CD4-positive, CD25-positive, alpha-beta regulatory T cell (primary cell): ENCODE measurements around the gene LIF. TPM values are rescaled to one million over a fixed set of nuclear protein-coding genes. Genes with fewer than 3 reads are reported as not detected.
"Not testable (repeated sequence)": the region's sequence is repeated elsewhere in the genome, so short reads cannot be mapped to it uniquely, and the experiment has no call there.

Experiments used
- ATAC-seq, 2 donors: fragments of 150-1000 bp; cut with Tn5 transposase; one replicate each; pipeline ENCODE4 v1.10.0; 2021; ENCODE audit warnings: low read depth in 2 of 2, moderate number of reproducible peaks in 2 of 2, moderate library complexity in 1 of 2
- DNase-seq, 3 donors: peaks; one replicate each; pipeline versions ENCODE4 v3.0.0 to v3.0.0-alpha.2; 2012 to 2022; ENCODE audit warnings: mixed read lengths in 1 of 3
- H3K27ac ChIP-seq: one replicate; pipeline ENCODE4 v1.7.0; 2013; ENCODE audit warnings: mild to moderate bottlenecking, low read length; ENCODE audit not compliant: insufficient read depth, poor library complexity, severe bottlenecking
- H3K27me3 ChIP-seq: one replicate; pipeline ENCODE4 v1.7.0; 2013; ENCODE audit warnings: low read length; ENCODE audit not compliant: control insufficient read depth, insufficient read depth
- H3K36me3 ChIP-seq: one replicate; pipeline ENCODE4 v1.7.0; 2013; ENCODE audit warnings: mild to moderate bottlenecking, low read length, moderate library complexity; ENCODE audit not compliant: control insufficient read depth, insufficient read depth
- H3K4me1 ChIP-seq: 2 replicates; pipeline ENCODE4 v1.7.0; 2013; ENCODE audit warnings: mild to moderate bottlenecking, low read length; ENCODE audit not compliant: insufficient read depth, control insufficient read depth, poor library complexity, severe bottlenecking
- H3K4me3 ChIP-seq: one replicate; pipeline ENCODE4 v1.7.0; 2013; ENCODE audit warnings: low read depth, mild to moderate bottlenecking, low read length, moderate library complexity
- H3K9me3 ChIP-seq, 2 experiments: 1 replicate in 1 of 2; 2 replicates in 1 of 2; pipeline ENCODE4 v1.7.0; 2013; ENCODE audit warnings: low read length in 2 of 2, mild to moderate bottlenecking in 1 of 2, moderate library complexity in 1 of 2; ENCODE audit not compliant: control insufficient read depth in 2 of 2
- H3K27ac Mint-ChIP-seq, 3 donors: one replicate each; pipeline ENCODE4 v1.8.0; 2020 to 2022; ENCODE audit warnings: mild to moderate bottlenecking in 3 of 3, mixed read lengths in 3 of 3, moderate library complexity in 2 of 3
- H3K27me3 Mint-ChIP-seq: one replicate; pipeline ENCODE4 v1.8.0; 2022; ENCODE audit warnings: mild to moderate bottlenecking, mixed read lengths
- H3K36me3 Mint-ChIP-seq: one replicate; pipeline ENCODE4 v1.8.0; 2020; ENCODE audit warnings: mixed read lengths
- H3K4me1 Mint-ChIP-seq, 4 donors: one replicate each; pipeline ENCODE4 v1.8.0; 2020 to 2022; ENCODE audit warnings: mixed read lengths in 4 of 4, mild to moderate bottlenecking in 1 of 4
- H3K4me3 Mint-ChIP-seq, 4 donors: one replicate each; pipeline ENCODE4 v1.8.0; 2020 to 2022; ENCODE audit warnings: mild to moderate bottlenecking in 4 of 4, mixed read lengths in 4 of 4, moderate library complexity in 3 of 4
- H3K9me3 Mint-ChIP-seq, 7 donors: one replicate each; pipeline ENCODE4 v1.8.0; 2020 to 2022; ENCODE audit warnings: mixed read lengths in 7 of 7, mild to moderate bottlenecking in 3 of 7, moderate library complexity in 2 of 7
- polyA plus RNA-seq, 4 donors: library from polyadenylated mRNA; unstranded; fragments of 300-500 nt; fragmentation: Illumina TruSeq; gene quantifications; one replicate each; pipeline ENCODE4 v1.2.3, GENCODE V29; 2021
- total RNA-seq: library from RNA; stranded (reverse); gene quantifications from one replicate; pipeline ENCODE4 v1.2.3, GENCODE V29; 2022

The LIF gene
- total and polyA plus RNA-seq, 5 donors from 2014 or later = 0.96 TPM; not detected in 4

- Histone ChIP-seq H3K27me3 (no peaks in the 10 kb centered on the region), H3K4me3 (no peak overlapping the region), H3K4me1 (peaks cover 30% of the 10 kb centered on the region), H3K36me3 (no peaks in the 10 kb centered on the region), H3K27ac (no peak overlapping the region), H3K9me3 (no peaks in the 10 kb centered on the region)
- H3K4me3 Mint-ChIP-seq = no peak overlapping the region
- DNase-seq = no peak
- H3K9me3 Mint-ChIP-seq = no peaks in the 10 kb centered on the region
- peak overlapping the region in 2 of 3 donors; percentile 40 to 86 for H3K27ac Mint-ChIP-seq
- H3K36me3 Mint-ChIP-seq = no peaks in the 10 kb centered on the region
- H3K4me1 Mint-ChIP-seq = peaks cover 10 to 47% (median 31%) of the 10 kb centered on the region in 4 donors
- ATAC-seq = no peak
- H3K27me3 Mint-ChIP-seq = peaks cover 8% of the 10 kb centered on the region
Measured at GRCh38 chr22:30217698-30218560, 28.6 kb downstream of the LIF start.

GRCh38 chr22:30216710-30217109, 29.8 kb downstream of the LIF start:
- Mint-ChIP-seq H3K36me3 (no peaks in the 10 kb centered on the region), H3K4me3 (no peak overlapping the region), H3K27ac (peak overlapping the region in 1 of 3 donors; percentile 11), H3K4me1 (peaks cover 13 to 39% (median 23%) of the 10 kb centered on the region in 4 donors), H3K27me3 (peaks cover 8% of the 10 kb centered on the region), H3K9me3 (no peaks in the 10 kb centered on the region)
- no peak for DNase-seq
- Histone ChIP-seq H3K4me1 (peaks cover 28% of the 10 kb centered on the region), H3K4me3 (no peak overlapping the region), H3K27me3 (no peaks in the 10 kb centered on the region), H3K36me3 (no peaks in the 10 kb centered on the region), H3K27ac (no peak overlapping the region), H3K9me3 (no peaks in the 10 kb centered on the region)
- ATAC-seq = no peak

DNA sequence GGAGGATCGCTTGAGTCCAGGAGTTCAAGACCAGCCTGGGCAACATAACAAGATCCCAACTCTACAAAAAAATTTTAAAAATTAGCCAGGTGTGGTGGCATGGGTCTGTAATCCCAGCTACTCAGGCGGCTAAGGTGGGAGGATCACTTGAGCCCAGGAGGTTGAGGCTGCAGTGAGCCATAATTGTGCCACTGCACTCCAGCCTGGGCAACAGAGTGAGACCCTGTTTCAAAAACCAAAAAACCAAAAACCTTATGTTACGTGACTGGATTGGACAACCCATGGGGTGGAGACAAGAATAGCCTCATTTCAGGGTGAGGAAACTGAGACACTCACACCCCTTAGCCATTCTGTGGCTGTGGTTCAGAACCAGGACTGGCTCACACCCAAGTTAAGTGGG, 30.3 kb downstream of the LIF start:
- H3K9me3 Mint-ChIP-seq, H3K27ac ChIP-seq, H3K27me3 Mint-ChIP-seq, H3K27me3 ChIP-seq, H3K9me3 ChIP-seq, DNase-seq, H3K36me3 Mint-ChIP-seq, H3K4me3 Mint-ChIP-seq, ATAC-seq, H3K4me3 ChIP-seq, H3K36me3 ChIP-seq: not testable (repeated sequence)
- peaks cover 23% of the 10 kb centered on the region for H3K4me1 ChIP-seq
- peaks cover 8 to 35% (median 19%) of the 10 kb centered on the region in 4 donors for H3K4me1 Mint-ChIP-seq
- H3K27ac Mint-ChIP-seq = peak overlapping the region in 1 of 3 donors; percentile 11

GRCh38 chr22:30214703-30215407, 31.7 kb downstream of the LIF start:
- Histone ChIP-seq H3K4me3 (no peak overlapping the region), H3K36me3 (no peaks in the 10 kb centered on the region), H3K9me3 (no peaks in the 10 kb centered on the region), H3K4me1 (peaks cover 9% of the 10 kb centered on the region), H3K27me3 (no peaks in the 10 kb centered on the region), H3K27ac (no peak overlapping the region)
- Mint-ChIP-seq H3K4me3 (peak overlapping the region in 1 of 4 donors; percentile 18), H3K27me3 (peaks cover 8% of the 10 kb centered on the region), H3K36me3 (no peaks in the 10 kb centered on the region), H3K27ac (peak overlapping the region in 1 of 3 donors; percentile 93), H3K4me1 (peaks cover 2 to 21% (median 8%) of the 10 kb centered on the region in 4 donors), H3K9me3 (no peaks in the 10 kb centered on the region)
- no peak for ATAC-seq
- DNase-seq = no peak

DNA sequence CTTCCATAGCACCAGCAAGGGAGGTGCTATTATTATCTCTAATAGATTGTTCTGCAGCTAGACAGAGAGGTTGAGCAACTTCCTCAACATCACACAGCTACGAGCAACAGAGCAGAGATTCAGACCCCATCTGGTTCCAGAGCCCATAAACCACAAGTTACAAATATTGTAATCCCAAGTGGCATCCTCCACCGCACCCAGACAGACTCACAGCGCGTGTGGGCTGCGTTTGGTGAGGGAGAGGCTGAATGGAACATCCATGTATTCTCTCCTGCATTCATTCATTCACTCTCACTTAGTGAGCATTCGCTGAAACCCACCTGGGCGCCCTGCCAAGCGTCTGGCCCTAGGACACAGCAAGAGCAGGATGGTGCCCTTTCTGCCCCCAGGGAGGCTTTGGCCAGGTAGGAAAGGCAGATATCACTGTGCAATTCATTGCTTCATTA, 33.5 kb downstream of the LIF start:
- no peak for DNase-seq
- Mint-ChIP-seq H3K4me1 (peaks cover 0 to 21% (median 4%) of the 10 kb centered on the region in 4 donors), H3K27ac (peak overlapping the region in 2 of 3 donors; percentile 44 to 85), H3K27me3 (peaks cover 8% of the 10 kb centered on the region), H3K4me3 (no peak overlapping the region), H3K36me3 (no peaks in the 10 kb centered on the region), H3K9me3 (no peaks in the 10 kb centered on the region)
- Histone ChIP-seq H3K27me3 (no peaks in the 10 kb centered on the region), H3K36me3 (no peaks in the 10 kb centered on the region), H3K9me3 (no peaks in the 10 kb centered on the region), H3K4me3 (no peak overlapping the region), H3K27ac (no peak overlapping the region), H3K4me1 (no peaks in the 10 kb centered on the region)
- no peak for ATAC-seq

GRCh38 chr22:30212363-30212995, 34.1 kb downstream of the LIF start:
- no peaks in the 10 kb centered on the region for H3K36me3 Mint-ChIP-seq
- ATAC-seq (no peak), DNase-seq (no peak)
- Histone ChIP-seq H3K4me1 (no peaks in the 10 kb centered on the region), H3K27ac (no peak overlapping the region), H3K36me3 (no peaks in the 10 kb centered on the region), H3K27me3 (no peaks in the 10 kb centered on the region), H3K4me3 (no peak overlapping the region), H3K9me3 (no peaks in the 10 kb centered on the region)
- H3K27me3 Mint-ChIP-seq = peaks cover 8% of the 10 kb centered on the region
- H3K9me3 Mint-ChIP-seq = no peaks in the 10 kb centered on the region
- peak overlapping the region in 2 of 3 donors; percentile 44 to 85 for H3K27ac Mint-ChIP-seq
- H3K4me1 Mint-ChIP-seq = peaks cover 0 to 23% (median 4%) of the 10 kb centered on the region in 4 donors
- H3K4me3 Mint-ChIP-seq = no peak overlapping the region

- no peak overlapping the region for H3K27ac ChIP-seq
- H3K27me3 ChIP-seq = no peaks in the 10 kb centered on the region
- no peak for ATAC-seq
- no peaks in the 10 kb centered on the region for H3K9me3 Mint-ChIP-seq
- no peaks in the 10 kb centered on the region for H3K4me1 ChIP-seq
- H3K36me3 Mint-ChIP-seq = no peaks in the 10 kb centered on the region
- no peak overlapping the region for H3K4me3 Mint-ChIP-seq
- DNase-seq = no peak
- no peaks in the 10 kb centered on the region for H3K36me3 ChIP-seq
- peaks cover 8% of the 10 kb centered on the region for H3K27me3 Mint-ChIP-seq
- H3K4me1 Mint-ChIP-seq = peaks cover 0 to 23% (median 4%) of the 10 kb centered on the region in 4 donors
- no peaks in the 10 kb centered on the region for H3K9me3 ChIP-seq
- H3K27ac Mint-ChIP-seq = no peak overlapping the region
- H3K4me3 ChIP-seq = no peak overlapping the region
Measured at GRCh38 chr22:30211124-30211820, 35.3 kb downstream of the LIF start.
